GM23338 (cell line): Measurements from ENCODE around the gene RASSF10. TPM values are rescaled to one million over a fixed set of nuclear protein-coding genes. Genes with fewer than 3 reads are reported as not detected.

Experiments
- ATAC-seq: fragments of 200-7000 bp; cut with Tn5 transposase; 3 replicates; pipeline ENCODE4 v1.9.1; 2020
- DNase-seq: peaks from one replicate; pipeline ENCODE4 v3.0.0-alpha.2; 2015; ENCODE audit warnings: low spot score
- H2AFZ ChIP-seq: fragments of 200-600 bp; sonication (generic); 2 replicates; pipeline ENCODE4 v1.8.0; 2016; ENCODE audit warnings: antibody characterized with exemption, mild to moderate bottlenecking, moderate library complexity
- H3F3A ChIP-seq: fragments of 200-600 bp; sonication (generic); replicated peaks from 2 replicates; pipeline ENCODE4 v1.8.0; 2017; ENCODE audit warnings: antibody characterized with exemption, mixed run types, low read depth
- H3K27ac ChIP-seq: fragments of 200-600 bp; sonication (generic); 2 replicates; pipeline ENCODE4 v1.6.1; 2016; ENCODE audit warnings: low read depth
- H3K27me3 ChIP-seq: fragments of 200-600 bp; sonication (generic); 2 replicates; pipeline ENCODE4 v1.8.0; 2016; ENCODE audit warnings: mild to moderate bottlenecking, mixed run types, moderate library complexity; ENCODE audit not compliant: insufficient read depth
- H3K36me3 ChIP-seq: fragments of 200-600 bp; sonication (generic); 2 replicates; pipeline ENCODE4 v1.8.0; 2016; ENCODE audit warnings: mild to moderate bottlenecking; ENCODE audit not compliant: insufficient read depth
- H3K4me1 ChIP-seq: fragments of 200-600 bp; sonication (generic); 2 replicates; pipeline ENCODE4 v1.8.0; 2016; ENCODE audit warnings: mild to moderate bottlenecking, moderate library complexity; ENCODE audit not compliant: insufficient read depth
- H3K4me2 ChIP-seq: fragments of 200-600 bp; sonication (generic); 2 replicates; pipeline ENCODE4 v1.7.1; 2017; ENCODE audit warnings: mixed run types
- H3K4me3 ChIP-seq: fragments of 200-600 bp; sonication (generic); 2 replicates; pipeline ENCODE4 v1.6.1; 2016; ENCODE audit warnings: mixed run types
- H3K79me2 ChIP-seq: fragments of 200-600 bp; sonication (generic); replicated peaks from 2 replicates; pipeline ENCODE4 v1.8.0; 2017; ENCODE audit warnings: mild to moderate bottlenecking; ENCODE audit not compliant: insufficient read depth
- H3K9me2 ChIP-seq: fragments of 200-600 bp; sonication (generic); 2 replicates; pipeline ENCODE4 v1.8.0; 2017; ENCODE audit not compliant: insufficient read depth
- H4K20me1 ChIP-seq: fragments of 200-600 bp; sonication (generic); replicated peaks from 2 replicates; pipeline ENCODE4 v1.8.0; 2017; ENCODE audit warnings: mild to moderate bottlenecking; ENCODE audit not compliant: insufficient read depth
- H3K27ac Mint-ChIP-seq: 2 replicates; pipeline ENCODE4 v1.8.0; 2020; ENCODE audit warnings: inconsistent platforms, mild to moderate bottlenecking, moderate library complexity, mixed read lengths
- H3K27me3 Mint-ChIP-seq: 3 replicates; pipeline ENCODE4 v1.8.0; 2022; ENCODE audit warnings: low read depth, mild to moderate bottlenecking, moderate library complexity, mixed read lengths, inconsistent platforms; ENCODE audit not compliant: insufficient read depth, poor library complexity
- H3K36me3 Mint-ChIP-seq: 3 replicates; pipeline ENCODE4 v1.8.0; 2021; ENCODE audit warnings: low read depth, mild to moderate bottlenecking, inconsistent platforms, moderate library complexity, mixed read lengths
- H3K4me1 Mint-ChIP-seq: 3 replicates; pipeline ENCODE4 v1.8.0; 2020; ENCODE audit warnings: mild to moderate bottlenecking, inconsistent platforms, mixed read lengths
- H3K4me3 Mint-ChIP-seq: 3 replicates; pipeline ENCODE4 v1.8.0; 2021; ENCODE audit warnings: moderate library complexity, mild to moderate bottlenecking, inconsistent platforms, mixed read lengths
- H3K9me3 Mint-ChIP-seq: 3 replicates; pipeline ENCODE4 v1.8.0; 2020; ENCODE audit warnings: moderate library complexity, mild to moderate bottlenecking, inconsistent platforms, mixed read lengths
- CREB1 ChIP-seq: fragments of 250-450 bp; sonication (Bioruptor Pico); IDR thresholded peaks from 2 replicates; pipeline ENCODE4 v1.5.0; 2020; ENCODE audit warnings: low read depth, mild to moderate bottlenecking, moderate library complexity
- CTCF ChIP-seq, 2 experiments: fragments of 200-600 bp in 1 of 2; sonication (generic) in 1 of 2; conservative IDR thresholded peaks; 2 replicates each; pipeline versions ENCODE4 v1.5.1 to v1.6.1; 2016 to 2017; ENCODE audit warnings: antibody characterized with exemption in 2 of 2, low read depth in 2 of 2, mild to moderate bottlenecking in 2 of 2, moderate library complexity in 1 of 2
- EZH2phosphoT487 ChIP-seq: fragments of 200-600 bp; sonication (generic); IDR thresholded peaks from one replicate; pipeline ENCODE4 v1.8.1; 2018; ENCODE audit warnings: antibody characterized with exemption; ENCODE audit not compliant: unreplicated experiment
- JUNB ChIP-seq: IDR thresholded peaks from one replicate; pipeline ENCODE4 v1.6.1; 2016; ENCODE audit warnings: antibody characterized with exemption; ENCODE audit not compliant: unreplicated experiment
- POLR2AphosphoS5 ChIP-seq: IDR thresholded peaks from 2 replicates; pipeline ENCODE4 v1.6.1; 2016; ENCODE audit warnings: antibody characterized with exemption, low read depth
- STAT1 ChIP-seq: IDR thresholded peaks from one replicate; pipeline ENCODE4 v1.6.1; 2016; ENCODE audit warnings: antibody characterized with exemption; ENCODE audit not compliant: unreplicated experiment
- ZNF114 ChIP-seq: fragments of 250-450 bp; sonication (Bioruptor Pico); IDR thresholded peaks from 2 replicates; pipeline ENCODE4 v1.5.0; 2020; ENCODE audit warnings: mild to moderate bottlenecking, moderate library complexity
- polyA plus RNA-seq: library from polyadenylated mRNA; unstranded; fragments of >200 nt; fragmentation: Nextera tagmentation; extraction: Ambion mirVana; gene quantifications from 2 replicates; pipeline ENCODE4 v1.2.1, GENCODE V29; 2016
- total RNA-seq: library from RNA; depleted of rRNA; stranded (reverse); fragments of >200 nt; shearing (Covaris generic); gene quantifications from 2 replicates; pipeline ENCODE4 v1.2.3, GENCODE V29; 2014
- TF ChIP-seq, protein P1 (sequence below): IDR thresholded peaks from 2 replicates; pipeline ENCODE4 v1.6.1; 2016; ENCODE audit warnings: antibody characterized with exemption
- TF ChIP-seq, protein P2 (sequence below): fragments of 250-450 bp; sonication (Bioruptor Pico); IDR thresholded peaks from 2 replicates; pipeline ENCODE4 v1.5.0; 2020; ENCODE audit warnings: mild to moderate bottlenecking, moderate library complexity

Gene RASSF10
- total and polyA plus RNA-seq, 2 experiments from 2014 or later: 0.13 to 1.8 TPM

DNA sequence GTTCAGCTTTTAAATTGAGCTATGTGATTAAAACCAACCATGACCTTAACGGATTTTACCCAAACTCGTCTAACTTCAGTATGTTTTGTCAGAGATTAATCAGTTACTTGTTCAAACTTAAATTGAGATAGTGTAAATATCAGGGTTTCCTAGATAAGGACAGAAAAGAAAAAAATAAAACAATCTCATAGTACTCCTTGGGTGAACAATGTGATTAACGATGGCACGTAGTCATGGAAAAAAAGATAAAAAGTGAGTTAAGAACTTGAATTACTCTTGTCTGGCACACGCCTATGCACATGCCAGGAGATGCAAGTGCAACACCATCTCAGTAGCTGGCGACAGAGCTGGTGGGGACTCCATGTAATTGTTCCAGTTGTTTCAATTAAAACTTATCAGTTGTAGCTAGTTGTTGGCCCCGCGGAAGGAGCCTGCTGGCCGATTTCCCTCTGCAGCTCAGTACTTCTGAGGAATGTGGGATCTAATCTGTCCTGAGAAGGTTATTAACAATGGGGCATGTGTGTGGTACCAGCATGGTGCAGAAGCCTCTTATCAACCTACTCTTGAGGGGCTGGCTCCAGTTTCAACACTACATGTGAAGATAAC lies 3.0 kb downstream of the RASSF10 start:
- H3K9me3 Mint-ChIP-seq: no peaks in the 10 kb centered on the region; the same call in 2 of the 3 replicates
- H3K79me2 ChIP-seq: no peaks in the 10 kb centered on the region
- H3K27ac Mint-ChIP-seq: no peak overlapping the region
- no peak for ATAC-seq
- H3K36me3 ChIP-seq: no peaks in the 10 kb centered on the region
- no peak overlapping the region for H2AFZ ChIP-seq
- peak; percentile 33 for DNase-seq
- peak overlapping the region; percentile 77 for H3K4me3 Mint-ChIP-seq
- H4K20me1 ChIP-seq: 0 out of 2 replicates have a peak, but pooled peaks cover 5% of the 10 kb centered on the region
- H3K27me3 ChIP-seq: peaks cover 54% of the 10 kb centered on the region
- peaks cover 6% of the 10 kb centered on the region; the same call in 1 of the 2 replicates for H3F3A ChIP-seq
- H3K4me2 ChIP-seq: peak overlapping the region; percentile 89
- peaks cover 2% of the 10 kb centered on the region; the same call in 1 of the 2 replicates for H3K9me2 ChIP-seq
- peaks cover 49% of the 10 kb centered on the region for H3K4me1 Mint-ChIP-seq
- H3K27me3 Mint-ChIP-seq: peaks cover 39% of the 10 kb centered on the region
- H3K4me3 ChIP-seq: peak overlapping the region; percentile 48; the same call in 1 of the 2 replicates
- 0 out of 3 replicates have a peak, but pooled peaks cover 5% of the 10 kb centered on the region for H3K36me3 Mint-ChIP-seq
- H3K4me1 ChIP-seq: peaks cover 38% of the 10 kb centered on the region
- TF ChIP-seq POLR2AphosphoS5 (no peak), JUNB (no peak), CREB1 (CRISPR knock-in tag) (no peak), STAT1 (no peak), EZH2phosphoT487 (no peak), ZNF114 (no peak), CTCF (conservative IDR thresholded peaks at IDR 0.05; ENCODE audit: low read depth in 2 of 2) (no peak)
- TF ChIP-seq, protein P1, sequence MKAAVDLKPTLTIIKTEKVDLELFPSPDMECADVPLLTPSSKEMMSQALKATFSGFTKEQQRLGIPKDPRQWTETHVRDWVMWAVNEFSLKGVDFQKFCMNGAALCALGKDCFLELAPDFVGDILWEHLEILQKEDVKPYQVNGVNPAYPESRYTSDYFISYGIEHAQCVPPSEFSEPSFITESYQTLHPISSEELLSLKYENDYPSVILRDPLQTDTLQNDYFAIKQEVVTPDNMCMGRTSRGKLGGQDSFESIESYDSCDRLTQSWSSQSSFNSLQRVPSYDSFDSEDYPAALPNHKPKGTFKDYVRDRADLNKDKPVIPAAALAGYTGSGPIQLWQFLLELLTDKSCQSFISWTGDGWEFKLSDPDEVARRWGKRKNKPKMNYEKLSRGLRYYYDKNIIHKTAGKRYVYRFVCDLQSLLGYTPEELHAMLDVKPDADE: no peak
- TF ChIP-seq, protein P2, sequence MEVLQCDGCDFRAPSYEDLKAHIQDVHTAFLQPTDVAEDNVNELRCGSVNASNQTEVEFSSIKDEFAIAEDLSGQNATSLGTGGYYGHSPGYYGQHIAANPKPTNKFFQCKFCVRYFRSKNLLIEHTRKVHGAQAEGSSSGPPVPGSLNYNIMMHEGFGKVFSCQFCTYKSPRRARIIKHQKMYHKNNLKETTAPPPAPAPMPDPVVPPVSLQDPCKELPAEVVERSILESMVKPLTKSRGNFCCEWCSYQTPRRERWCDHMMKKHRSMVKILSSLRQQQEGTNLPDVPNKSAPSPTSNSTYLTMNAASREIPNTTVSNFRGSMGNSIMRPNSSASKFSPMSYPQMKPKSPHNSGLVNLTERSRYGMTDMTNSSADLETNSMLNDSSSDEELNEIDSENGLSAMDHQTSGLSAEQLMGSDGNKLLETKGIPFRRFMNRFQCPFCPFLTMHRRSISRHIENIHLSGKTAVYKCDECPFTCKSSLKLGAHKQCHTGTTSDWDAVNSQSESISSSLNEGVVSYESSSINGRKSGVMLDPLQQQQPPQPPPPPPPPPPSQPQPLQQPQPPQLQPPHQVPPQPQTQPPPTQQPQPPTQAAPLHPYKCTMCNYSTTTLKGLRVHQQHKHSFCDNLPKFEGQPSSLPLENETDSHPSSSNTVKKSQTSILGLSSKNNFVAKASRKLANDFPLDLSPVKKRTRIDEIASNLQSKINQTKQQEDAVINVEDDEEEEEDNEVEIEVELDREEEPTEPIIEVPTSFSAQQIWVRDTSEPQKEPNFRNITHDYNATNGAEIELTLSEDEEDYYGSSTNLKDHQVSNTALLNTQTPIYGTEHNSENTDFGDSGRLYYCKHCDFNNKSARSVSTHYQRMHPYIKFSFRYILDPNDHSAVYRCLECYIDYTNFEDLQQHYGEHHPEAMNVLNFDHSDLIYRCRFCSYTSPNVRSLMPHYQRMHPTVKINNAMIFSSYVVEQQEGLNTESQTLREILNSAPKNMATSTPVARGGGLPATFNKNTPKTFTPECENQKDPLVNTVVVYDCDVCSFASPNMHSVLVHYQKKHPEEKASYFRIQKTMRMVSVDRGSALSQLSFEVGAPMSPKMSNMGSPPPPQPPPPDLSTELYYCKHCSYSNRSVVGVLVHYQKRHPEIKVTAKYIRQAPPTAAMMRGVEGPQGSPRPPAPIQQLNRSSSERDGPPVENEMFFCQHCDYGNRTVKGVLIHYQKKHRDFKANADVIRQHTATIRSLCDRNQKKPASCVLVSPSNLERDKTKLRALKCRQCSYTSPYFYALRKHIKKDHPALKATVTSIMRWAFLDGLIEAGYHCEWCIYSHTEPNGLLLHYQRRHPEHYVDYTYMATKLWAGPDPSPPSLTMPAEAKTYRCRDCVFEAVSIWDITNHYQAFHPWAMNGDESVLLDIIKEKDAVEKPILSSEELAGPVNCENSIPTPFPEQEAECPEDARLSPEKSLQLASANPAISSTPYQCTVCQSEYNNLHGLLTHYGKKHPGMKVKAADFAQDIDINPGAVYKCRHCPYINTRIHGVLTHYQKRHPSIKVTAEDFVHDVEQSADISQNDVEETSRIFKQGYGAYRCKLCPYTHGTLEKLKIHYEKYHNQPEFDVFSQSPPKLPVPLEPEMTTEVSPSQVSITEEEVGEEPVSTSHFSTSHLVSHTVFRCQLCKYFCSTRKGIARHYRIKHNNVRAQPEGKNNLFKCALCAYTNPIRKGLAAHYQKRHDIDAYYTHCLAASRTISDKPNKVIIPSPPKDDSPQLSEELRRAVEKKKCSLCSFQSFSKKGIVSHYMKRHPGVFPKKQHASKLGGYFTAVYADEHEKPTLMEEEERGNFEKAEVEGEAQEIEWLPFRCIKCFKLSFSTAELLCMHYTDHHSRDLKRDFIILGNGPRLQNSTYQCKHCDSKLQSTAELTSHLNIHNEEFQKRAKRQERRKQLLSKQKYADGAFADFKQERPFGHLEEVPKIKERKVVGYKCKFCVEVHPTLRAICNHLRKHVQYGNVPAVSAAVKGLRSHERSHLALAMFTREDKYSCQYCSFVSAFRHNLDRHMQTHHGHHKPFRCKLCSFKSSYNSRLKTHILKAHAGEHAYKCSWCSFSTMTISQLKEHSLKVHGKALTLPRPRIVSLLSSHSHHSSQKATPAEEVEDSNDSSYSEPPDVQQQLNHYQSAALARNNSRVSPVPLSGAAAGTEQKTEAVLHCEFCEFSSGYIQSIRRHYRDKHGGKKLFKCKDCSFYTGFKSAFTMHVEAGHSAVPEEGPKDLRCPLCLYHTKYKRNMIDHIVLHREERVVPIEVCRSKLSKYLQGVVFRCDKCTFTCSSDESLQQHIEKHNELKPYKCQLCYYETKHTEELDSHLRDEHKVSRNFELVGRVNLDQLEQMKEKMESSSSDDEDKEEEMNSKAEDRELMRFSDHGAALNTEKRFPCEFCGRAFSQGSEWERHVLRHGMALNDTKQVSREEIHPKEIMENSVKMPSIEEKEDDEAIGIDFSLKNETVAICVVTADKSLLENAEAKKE (CRISPR knock-in tag): 0 out of 2 replicates have a peak, but pooled peaks have one; percentile 42
- H3K27ac ChIP-seq: no peak overlapping the region
